GM19239 (cell line): ENCODE measurements around the gene TTC8.
"Not testable (repeated sequence)": the region's sequence is repeated elsewhere in the genome, so short reads cannot be mapped to it uniquely, and the experiment has no call there.

Source experiments
- DNase-seq: peaks from one replicate; pipeline ENCODE4 v3.0.0; 2011; ENCODE audit warnings: low spot score; ENCODE audit not compliant: insufficient read length
- FAIRE-seq: peaks from 2 replicates; lab custom pipeline; 2011; peaks lifted over from hg19 to GRCh38; lab: Jason Lieb, UNC

Gene TTC8

DNA sequence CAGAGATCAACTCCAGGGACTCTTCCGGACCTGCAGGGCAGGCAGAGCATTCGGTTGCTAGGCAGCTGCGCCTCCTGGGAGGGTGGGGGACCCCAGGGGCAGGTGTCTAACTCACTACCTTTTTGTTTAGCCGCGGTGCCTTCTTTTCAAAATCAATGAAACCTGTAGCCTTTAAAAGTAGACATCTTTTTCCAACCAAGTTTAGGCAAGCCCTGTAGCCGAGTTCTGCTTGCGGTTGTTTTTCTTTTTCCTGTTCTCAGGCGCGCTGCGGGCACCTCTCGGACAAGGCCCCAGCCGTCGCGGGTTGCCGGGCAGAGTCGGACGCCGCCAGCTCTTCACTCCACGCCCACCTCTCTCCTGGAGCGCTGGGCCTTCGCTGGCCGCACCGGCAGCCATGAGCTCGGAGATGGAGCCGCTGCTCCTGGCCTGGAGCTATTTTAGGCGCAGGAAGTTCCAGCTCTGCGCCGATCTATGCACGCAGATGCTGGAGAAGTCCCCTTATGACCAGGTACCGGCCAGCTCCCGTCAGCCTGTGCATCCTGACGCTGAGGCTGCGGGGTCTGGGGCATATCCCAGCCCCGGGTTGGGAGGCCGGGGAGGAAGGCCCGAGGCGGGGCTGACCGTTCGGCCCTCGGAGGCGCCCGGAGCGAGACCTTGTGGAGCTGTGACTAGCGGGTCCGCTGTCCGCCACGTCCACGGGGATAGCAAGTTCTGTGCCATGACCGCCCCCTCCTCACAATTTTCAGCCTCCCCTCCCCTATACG lies at the start of gene TTC8:
TSS of gene TTC8 (plus strand) at position 338 of the 764 bp plus-strand sequence. CDS start at position 395, 57 bp downstream.
- peak; percentile 96 for FAIRE-seq
- peak; percentile 77 for DNase-seq

GRCh38 chr14:88775532-88775931 lies 48.9 kb upstream of the TTC8 start:
- FAIRE-seq (no peak), DNase-seq (no peak)

- DNase-seq (no peak), FAIRE-seq (no peak)
Observed at GRCh38 chr14:88785911-88786310, 38.5 kb upstream of the TTC8 start.

GRCh38 chr14:88786715-88787114 lies 37.7 kb upstream of the TTC8 start:
- no peak for DNase-seq

GRCh38 chr14:88789573-88789972 lies 34.9 kb upstream of the TTC8 start:
- not testable (repeated sequence) for FAIRE-seq, DNase-seq

More at GRCh38 chr14:88786715-88787114, 37.7 kb upstream of the TTC8 start:
- FAIRE-seq = no peak

DNA sequence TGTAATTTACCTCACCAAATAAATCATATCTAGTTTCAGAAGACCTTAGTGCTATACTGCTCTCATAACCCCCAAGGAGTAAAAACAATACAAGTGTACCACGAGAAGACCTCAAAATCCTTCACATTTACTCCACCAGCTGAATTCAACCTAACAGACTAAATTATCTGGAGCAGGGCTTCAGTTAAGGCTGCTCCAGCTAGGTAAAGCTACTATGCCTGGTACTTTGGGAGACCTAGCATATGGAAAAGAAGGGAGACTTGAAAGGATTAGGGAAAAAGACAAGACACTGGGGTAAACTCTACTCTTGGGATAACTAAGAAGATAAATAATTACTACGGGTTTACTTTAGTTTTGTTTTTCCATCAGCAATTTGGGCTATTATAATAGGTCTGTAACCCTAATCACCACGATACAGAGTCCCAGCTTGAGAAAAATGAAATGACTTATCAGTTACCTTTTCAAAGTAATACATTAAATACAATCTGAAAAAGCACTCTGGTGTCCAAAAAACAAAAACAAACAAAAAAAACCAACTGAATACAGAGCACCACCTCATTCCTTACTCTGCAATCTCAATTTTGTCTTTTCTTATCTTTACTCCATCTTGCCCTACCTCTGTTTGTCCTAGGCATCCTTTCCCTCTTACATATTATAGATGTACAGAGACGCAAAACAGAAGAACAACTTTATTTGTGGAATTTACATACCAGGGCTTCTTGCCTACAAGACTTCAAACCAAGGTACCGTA lies 33.8 kb upstream of the TTC8 start:
- no peak for DNase-seq
- no peak for FAIRE-seq

GRCh38 chr14:88791252-88791621 lies 33.2 kb upstream of the TTC8 start:
- no peak for FAIRE-seq
- DNase-seq = no peak

- no peak for FAIRE-seq
- DNase-seq = no peak
Observed at GRCh38 chr14:88791629-88792472, 32.6 kb upstream of the TTC8 start.

DNA sequence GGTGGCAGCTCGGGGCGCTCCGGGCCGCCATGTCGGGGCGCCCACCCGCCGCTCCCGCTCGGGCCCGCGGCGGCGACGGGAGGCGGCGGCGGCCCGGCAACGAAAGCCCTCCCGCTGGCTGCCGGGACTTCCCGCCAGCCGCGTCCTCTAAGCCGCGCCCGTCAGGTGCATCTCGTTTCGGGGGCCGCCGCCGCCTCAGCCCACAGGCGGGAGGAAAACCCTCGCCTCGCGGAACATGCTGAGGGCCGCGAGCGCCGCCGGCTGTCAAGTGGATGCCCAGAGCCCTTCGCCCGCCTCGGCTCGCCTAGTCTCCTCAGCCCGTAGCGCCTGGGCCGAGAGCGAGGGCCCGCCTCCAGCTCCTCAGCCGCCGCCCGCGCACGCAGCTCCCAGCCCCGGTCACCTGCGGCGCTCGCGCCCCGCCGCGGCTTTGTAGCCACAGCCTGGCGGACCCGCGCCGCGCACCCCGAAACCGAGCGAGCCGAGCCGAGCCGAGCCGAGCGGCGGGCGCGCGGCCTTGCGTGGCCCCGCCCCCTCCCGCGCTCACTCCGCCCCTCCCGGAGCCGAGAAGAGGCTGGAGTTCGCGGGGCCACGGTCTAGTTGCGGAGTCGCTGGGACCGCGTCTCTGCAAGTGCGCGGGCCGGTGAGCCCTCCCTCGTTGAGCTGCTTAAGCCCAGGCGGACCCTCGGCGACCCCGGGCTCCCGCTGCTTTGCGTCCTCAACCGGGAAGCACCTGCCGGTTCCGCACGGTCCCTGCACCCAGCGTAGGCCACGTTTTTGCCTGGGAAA lies 31.8 kb upstream of the TTC8 start, which contains the start of gene EML5:
TSS of gene EML5 (minus strand) at position 481 of the 786 bp plus-strand sequence. CDS start at position 31, 450 bp downstream.
- FAIRE-seq (peak; percentile 31), DNase-seq (peak; percentile 60)

DNA sequence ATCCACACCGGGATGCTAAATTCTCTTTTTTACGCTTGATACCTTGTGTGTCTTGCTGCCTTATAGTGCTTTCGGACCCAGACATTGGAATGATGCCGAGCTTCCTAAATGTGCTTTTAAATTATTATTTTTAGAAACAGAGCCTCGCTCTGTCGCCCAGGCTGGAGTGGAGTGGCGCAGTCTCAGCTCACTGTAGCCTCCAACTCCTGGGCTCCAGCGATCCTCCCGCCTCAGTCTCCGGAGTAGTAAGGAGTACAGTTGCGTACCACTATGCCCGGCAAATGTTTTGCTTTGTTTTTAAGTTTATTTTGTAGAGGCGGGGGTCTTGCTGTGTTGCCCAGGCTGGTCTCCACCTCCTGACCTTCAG lies 31.2 kb upstream of the TTC8 start:
- no peak for DNase-seq
- no peak for FAIRE-seq

DNA sequence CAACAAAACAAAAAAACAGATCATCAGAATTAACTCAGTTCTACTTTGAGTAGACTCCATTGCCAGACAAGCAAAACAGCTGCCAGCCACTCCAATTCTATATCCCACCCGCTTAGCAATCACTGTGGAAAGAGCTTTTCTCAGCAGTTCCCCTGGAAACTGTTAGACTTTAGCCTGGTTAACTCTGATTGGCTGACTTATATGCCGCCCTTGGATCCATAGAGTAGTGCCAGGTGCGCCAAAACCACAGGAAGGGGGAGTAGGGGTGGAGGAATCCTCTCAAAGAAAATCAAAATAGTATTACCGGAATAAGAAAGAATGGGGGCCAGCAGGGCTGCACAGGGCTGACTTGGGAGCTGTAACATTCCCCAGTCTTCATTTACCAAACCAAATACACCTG lies 26.3 kb upstream of the TTC8 start:
- no peak for FAIRE-seq

DNA sequence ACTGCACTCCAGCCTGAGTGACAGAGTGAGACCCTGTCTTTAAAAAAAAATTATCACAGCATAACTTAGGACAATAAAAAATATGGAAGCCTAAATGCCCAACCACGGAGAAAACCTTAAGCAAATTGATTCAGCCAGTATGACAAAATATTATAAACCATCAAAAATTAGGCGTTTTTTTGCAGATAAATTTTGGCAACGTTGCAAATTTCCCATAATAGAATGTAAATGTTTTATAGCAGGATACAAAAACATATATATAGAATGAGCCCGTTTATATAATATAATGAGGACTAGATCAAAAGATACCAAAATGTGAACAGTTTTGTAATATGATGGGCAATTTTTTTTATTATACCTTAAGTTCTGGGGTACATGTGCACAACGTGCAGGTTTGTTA lies 24.9 kb upstream of the TTC8 start:
- no peak for FAIRE-seq
- DNase-seq = no peak

More for the DNA sequence above, 26.3 kb upstream of the TTC8 start:
- no peak for DNase-seq

DNA sequence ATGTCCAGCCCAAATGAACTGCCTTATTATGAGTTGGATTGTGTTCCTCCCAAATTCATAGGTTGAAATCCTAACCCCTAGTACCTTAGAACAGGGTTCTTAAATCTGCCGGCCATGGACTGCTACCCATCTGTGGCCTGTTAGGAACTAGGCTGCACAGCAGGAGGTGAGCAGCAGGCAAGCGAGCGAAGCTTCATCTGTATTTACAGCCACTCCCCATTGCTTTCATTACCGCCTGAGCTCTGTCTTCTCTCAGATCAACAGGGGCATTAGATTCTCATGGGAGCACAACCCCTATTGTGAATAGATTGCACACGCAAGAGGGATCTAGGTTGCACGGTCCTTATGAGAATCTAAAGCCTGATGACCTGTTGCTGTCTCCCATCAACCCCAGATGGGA lies 21.9 kb upstream of the TTC8 start:
- DNase-seq (no peak), FAIRE-seq (no peak)

- FAIRE-seq (no peak), DNase-seq (no peak)
Observed at GRCh38 chr14:88804035-88804434, 20.4 kb upstream of the TTC8 start.

DNA sequence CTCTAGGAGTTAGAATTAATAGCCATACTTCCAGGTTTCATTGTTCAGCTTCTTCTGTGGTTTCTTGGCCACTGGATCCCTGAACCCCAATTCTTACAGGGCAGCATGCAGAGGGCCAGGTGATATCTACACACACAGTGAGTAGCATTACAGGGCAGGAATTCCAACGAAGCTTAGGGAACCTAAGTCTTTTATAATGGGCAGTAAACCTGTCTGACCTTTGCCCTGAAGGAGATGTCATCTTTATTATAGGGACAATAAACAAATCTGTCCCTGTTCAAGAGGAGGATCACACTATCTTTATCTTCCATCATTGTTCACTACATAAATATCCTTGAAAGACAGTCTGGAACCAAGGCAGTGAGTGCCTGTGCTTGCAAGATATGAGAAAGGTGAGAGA lies 20.0 kb upstream of the TTC8 start:
- FAIRE-seq = no peak

DNA sequence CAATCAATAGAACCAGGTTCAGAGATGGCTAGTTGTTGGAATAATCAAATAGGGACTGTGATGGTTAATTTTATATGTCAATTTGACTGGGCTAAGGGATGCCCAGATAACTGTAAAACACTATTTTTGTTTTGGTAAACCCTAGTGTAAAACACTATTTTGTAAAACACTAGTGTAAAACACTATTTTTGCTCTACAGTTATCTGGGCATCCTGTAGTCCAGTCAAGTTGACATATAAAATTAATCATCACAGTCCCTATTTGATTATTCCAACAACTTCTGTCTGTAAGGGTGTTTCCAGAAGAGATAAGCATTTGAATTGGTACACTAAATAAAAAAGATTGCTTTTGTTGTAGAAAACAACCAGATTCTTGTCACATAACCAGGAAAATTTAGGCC lies 16.1 kb upstream of the TTC8 start:
- DNase-seq (no peak), FAIRE-seq (no peak)

More for the DNA sequence above, 20.0 kb upstream of the TTC8 start:
- DNase-seq = no peak

- no peak for FAIRE-seq
- DNase-seq = no peak
Observed at GRCh38 chr14:88815980-88816379, 8.5 kb upstream of the TTC8 start.

GRCh38 chr14:88818018-88818417 lies 6.4 kb upstream of the TTC8 start:
- no peak for FAIRE-seq
- DNase-seq = no peak

- not testable (repeated sequence) for FAIRE-seq, DNase-seq
Observed at GRCh38 chr14:88819674-88820073, 4.8 kb upstream of the TTC8 start.

DNA sequence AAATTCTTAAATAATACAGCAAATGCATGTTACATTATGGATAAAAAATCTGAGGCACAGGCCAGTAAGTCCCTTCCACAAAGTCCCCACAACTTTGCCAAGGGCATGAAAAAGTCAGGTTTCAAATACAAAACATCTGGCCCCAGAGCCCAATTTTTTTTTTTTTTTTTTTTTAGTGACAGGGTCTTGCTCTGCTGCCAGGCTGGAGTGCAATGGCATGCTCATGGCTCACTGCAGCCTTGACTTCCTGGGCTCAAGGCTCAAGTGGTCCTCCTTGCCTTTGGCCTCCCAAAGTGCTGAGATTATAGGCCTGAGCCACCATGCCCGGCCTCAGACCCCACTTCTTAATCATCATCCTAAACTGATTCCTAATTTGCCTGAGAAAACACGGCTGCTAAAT lies 3.1 kb upstream of the TTC8 start:
- DNase-seq (no peak), FAIRE-seq (no peak)
